ENCODE data around the gene PRKAR2B. TPM values are rescaled to one million over a fixed set of nuclear protein-coding genes. Genes with fewer than 3 reads are reported as not detected.

The PRKAR2B gene
- total and polyA plus RNA-seq, 12 donors, result 30.4 to 212 (median 82.9) TPM

DNA sequence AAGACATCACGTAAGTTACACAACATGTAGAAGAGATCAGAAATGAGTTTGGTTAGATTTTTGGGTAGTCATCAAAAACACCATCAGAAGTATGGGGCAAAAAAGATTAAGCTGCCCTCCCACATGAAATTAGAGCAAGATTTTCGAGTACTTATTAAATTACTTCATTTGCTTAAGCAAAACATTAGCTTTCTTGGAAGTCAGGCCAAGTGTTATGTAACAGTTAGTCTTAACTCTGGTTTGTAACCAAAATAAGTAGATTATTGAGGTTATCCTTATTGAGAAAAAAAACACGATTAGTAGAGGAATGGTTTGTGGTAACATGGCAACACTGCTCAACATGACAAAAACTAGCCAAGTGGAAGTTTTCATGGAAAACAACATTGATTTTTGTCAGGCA, 162.2 kb downstream of the PRKAR2B start:
- H3K36me3 ChIP-seq (replicated peaks in 1 of 2), result peaks cover 0 to 41% of the 10 kb centered on the region in 2 donors
- DNase-seq, result no peak
- 57 to 71% (median 64%) methylated on average over 3 of the region's 3 CpGs for WGBS, 4 donors
- H3K4me3 ChIP-seq, result no peak overlapping the region
- TF ChIP-seq CTCF (IDR thresholded peaks at IDR 0.05) (no peak), POLR2A (IDR thresholded peaks at IDR 0.05) (no peak)
- no peaks in the 10 kb centered on the region for H3K27me3 ChIP-seq
- H3K4me1 ChIP-seq (replicated peaks in 1 of 2), result peaks cover 0 to 8% of the 10 kb centered on the region in 2 donors
- intact Hi-C loops (cut with DNase I), result loop anchor here in 1 of 2 donors (10.0 kb wide), 1 partner anchor 518 kb away; no protein-coding TSS in a partner anchor
- peak overlapping the region in 1 of 5 donors; percentile 42 for H3K27ac ChIP-seq
- H3K9me3 ChIP-seq (replicated peaks in 1 of 3), result no peaks in the 10 kb centered on the region

- Histone ChIP-seq H3K4me3 (no peak overlapping the region), H3K27me3 (no peaks in the 10 kb centered on the region), H3K27ac (peak overlapping the region in 2 of 5 donors; percentile 42 to 66), H3K4me1 (replicated peaks in 1 of 2) (peaks cover 0 to 8% of the 10 kb centered on the region in 2 donors), H3K9me3 (replicated peaks in 1 of 3) (no peaks in the 10 kb centered on the region), H3K36me3 (replicated peaks in 1 of 2) (peaks cover 0 to 34% of the 10 kb centered on the region in 2 donors)
- no peak for TF ChIP-seq CTCF (IDR thresholded peaks at IDR 0.05)
- no peak for TF ChIP-seq POLR2A (IDR thresholded peaks at IDR 0.05)
- intact Hi-C loops (cut with DNase I), result loop anchor here in 1 of 2 donors (10.0 kb wide), 1 partner anchor 517 kb away; no protein-coding TSS in a partner anchor
- 91 to 97% (median 94%) methylated on average over 5 of the region's 5 CpGs for WGBS, 4 donors
- DNase-seq, result no peak
These were observed 163.0 kb downstream of the PRKAR2B start for GRCh38 chr7:107207459-107207858.

GRCh38 chr7:107208024-107208521, 163.6 kb downstream of the PRKAR2B start:
- Histone ChIP-seq H3K27me3 (no peaks in the 10 kb centered on the region), H3K4me3 (no peak overlapping the region), H3K27ac (peak overlapping the region in 2 of 5 donors; percentile 42 to 66), H3K4me1 (replicated peaks in 1 of 2) (peaks cover 0 to 8% of the 10 kb centered on the region in 2 donors), H3K9me3 (replicated peaks in 1 of 3) (no peaks in the 10 kb centered on the region), H3K36me3 (replicated peaks in 1 of 2) (peaks cover 0 to 27% of the 10 kb centered on the region in 2 donors)
- intact Hi-C loops (cut with DNase I), result loop anchor here in 1 of 2 donors (10.0 kb wide), 1 partner anchor 517 kb away; no protein-coding TSS in a partner anchor
- TF ChIP-seq POLR2A (IDR thresholded peaks at IDR 0.05) (no peak), CTCF (IDR thresholded peaks at IDR 0.05) (no peak)
- WGBS, 4 donors, result 65 to 81% (median 69%) methylated on average over 3 of the region's 3 CpGs
- DNase-seq, result no peak

DNA sequence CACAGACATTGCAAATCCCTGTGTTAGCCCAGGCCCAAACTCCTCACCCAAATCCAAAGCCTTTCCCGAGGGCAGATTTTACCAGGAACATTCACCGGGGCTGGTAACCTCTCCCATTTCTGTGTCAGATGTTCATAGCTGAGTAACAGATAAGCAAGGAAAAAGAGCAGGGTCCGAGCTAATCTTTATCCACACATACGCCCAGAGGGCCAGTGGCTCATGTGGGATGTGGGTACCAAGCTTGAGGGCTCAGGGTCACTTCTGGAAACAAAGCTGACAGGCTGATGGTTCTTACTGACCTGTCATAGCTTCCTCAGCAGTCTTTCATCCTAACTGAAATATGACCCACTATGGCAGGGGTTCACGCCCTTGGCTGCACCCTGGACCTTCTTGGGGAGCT, 164.1 kb downstream of the PRKAR2B start:
- DNase-seq, result no peak
- H3K27me3 ChIP-seq, result no peaks in the 10 kb centered on the region
- H3K27ac ChIP-seq, result peak overlapping the region in 2 of 5 donors; percentile 42 to 54
- H3K4me3 ChIP-seq, result no peak overlapping the region
- peaks cover 0 to 22% of the 10 kb centered on the region in 2 donors for H3K36me3 ChIP-seq (replicated peaks in 1 of 2)
- intact Hi-C loops (cut with DNase I), result loop anchor here in 1 of 2 donors (10.0 kb wide), 1 partner anchor 516 kb away; no protein-coding TSS in a partner anchor
- no peaks in the 10 kb centered on the region for H3K9me3 ChIP-seq (replicated peaks in 1 of 3)
- TF ChIP-seq POLR2A (IDR thresholded peaks at IDR 0.05), result no peak
- no peak for TF ChIP-seq CTCF (IDR thresholded peaks at IDR 0.05)
- peaks cover 0 to 8% of the 10 kb centered on the region in 2 donors for H3K4me1 ChIP-seq (replicated peaks in 1 of 2)
- 88 to 97% (median 92%) methylated on average over 5 of the region's 5 CpGs for whole genome bisulfite sequencing, 4 donors
